Loucy (cell line): ENCODE measurements around the gene OR52W1.

Experiments used
- EZH2phosphoT487 ChIP-seq: fragments of 200-600 bp; IDR thresholded peaks from 2 replicates; pipeline ENCODE4 v1.6.1; 2018; ENCODE audit warnings: antibody characterized with exemption, mild to moderate bottlenecking, moderate library complexity, borderline replicate concordance
- TF ChIP-seq, protein P1 (sequence below): fragments of 200-600 bp; sonication (generic); conservative IDR thresholded peaks from 2 replicates; pipeline ENCODE4 v1.5.1; 2014; ENCODE audit warnings: mild to moderate bottlenecking, antibody characterized with exemption, low read length

DNA sequence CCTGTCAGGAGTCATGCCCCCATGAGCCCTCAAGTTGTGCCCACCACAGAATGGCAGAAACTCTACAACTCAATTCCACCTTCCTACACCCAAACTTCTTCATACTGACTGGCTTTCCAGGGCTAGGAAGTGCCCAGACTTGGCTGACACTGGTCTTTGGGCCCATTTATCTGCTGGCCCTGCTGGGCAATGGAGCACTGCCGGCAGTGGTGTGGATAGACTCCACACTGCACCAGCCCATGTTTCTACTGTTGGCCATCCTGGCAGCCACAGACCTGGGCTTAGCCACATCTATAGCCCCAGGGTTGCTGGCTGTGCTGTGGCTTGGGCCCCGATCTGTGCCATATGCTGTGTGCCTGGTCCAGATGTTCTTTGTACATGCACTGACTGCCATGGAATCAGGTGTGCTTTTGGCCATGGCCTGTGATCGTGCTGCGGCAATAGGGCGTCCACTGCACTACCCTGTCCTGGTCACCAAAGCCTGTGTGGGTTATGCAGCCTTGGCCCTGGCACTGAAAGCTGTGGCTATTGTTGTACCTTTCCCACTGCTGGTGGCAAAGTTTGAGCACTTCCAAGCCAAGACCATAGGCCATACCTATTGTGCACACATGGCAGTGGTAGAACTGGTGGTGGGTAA is at the start of gene OR52W1:
- TF ChIP-seq EZH2phosphoT487 = no peak
- TF ChIP-seq, protein P1, sequence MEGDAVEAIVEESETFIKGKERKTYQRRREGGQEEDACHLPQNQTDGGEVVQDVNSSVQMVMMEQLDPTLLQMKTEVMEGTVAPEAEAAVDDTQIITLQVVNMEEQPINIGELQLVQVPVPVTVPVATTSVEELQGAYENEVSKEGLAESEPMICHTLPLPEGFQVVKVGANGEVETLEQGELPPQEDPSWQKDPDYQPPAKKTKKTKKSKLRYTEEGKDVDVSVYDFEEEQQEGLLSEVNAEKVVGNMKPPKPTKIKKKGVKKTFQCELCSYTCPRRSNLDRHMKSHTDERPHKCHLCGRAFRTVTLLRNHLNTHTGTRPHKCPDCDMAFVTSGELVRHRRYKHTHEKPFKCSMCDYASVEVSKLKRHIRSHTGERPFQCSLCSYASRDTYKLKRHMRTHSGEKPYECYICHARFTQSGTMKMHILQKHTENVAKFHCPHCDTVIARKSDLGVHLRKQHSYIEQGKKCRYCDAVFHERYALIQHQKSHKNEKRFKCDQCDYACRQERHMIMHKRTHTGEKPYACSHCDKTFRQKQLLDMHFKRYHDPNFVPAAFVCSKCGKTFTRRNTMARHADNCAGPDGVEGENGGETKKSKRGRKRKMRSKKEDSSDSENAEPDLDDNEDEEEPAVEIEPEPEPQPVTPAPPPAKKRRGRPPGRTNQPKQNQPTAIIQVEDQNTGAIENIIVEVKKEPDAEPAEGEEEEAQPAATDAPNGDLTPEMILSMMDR = no peak
